Retina (tissue), 1 donor: ENCODE measurements around the gene TNFRSF12A.

ENCODE experiments used
- DNase-seq: peaks from one replicate; pipeline ENCODE4 v3.0.0-alpha.2; 2016

TNFRSF12A gene

GRCh38 chr16:3027489-3027795 is 7.3 kb downstream of the TNFRSF12A start:
- no peak for DNase-seq

- DNase-seq, result peak; percentile 86
Observed at GRCh38 chr16:3027983-3028715, 8.0 kb downstream of the TNFRSF12A start.

GRCh38 chr16:3028716-3029319 is 8.7 kb downstream of the TNFRSF12A start:
- DNase-seq, result no peak

- DNase-seq, result no peak
Observed at GRCh38 chr16:3029491-3030221, 9.5 kb downstream of the TNFRSF12A start.

- DNase-seq, result no peak
Observed at GRCh38 chr16:3030222-3031212, 10.3 kb downstream of the TNFRSF12A start.

- DNase-seq, result no peak
Observed at GRCh38 chr16:3032624-3033023, 12.5 kb downstream of the TNFRSF12A start.

- no peak for DNase-seq
Observed at GRCh38 chr16:3035289-3035971, 15.3 kb downstream of the TNFRSF12A start.

GRCh38 chr16:3035972-3036725 is 16.0 kb downstream of the TNFRSF12A start:
- DNase-seq, result no peak

- DNase-seq, result no peak
Observed at GRCh38 chr16:3036726-3037315, 16.7 kb downstream of the TNFRSF12A start, which contains the start of gene BICDL2. TSS of gene BICDL2 (minus strand) at chr16:3036944. CDS start at chr16:3035496, 1,448 bp downstream.

GRCh38 chr16:3038256-3038655 is 18.1 kb downstream of the TNFRSF12A start:
- DNase-seq, result no peak

GRCh38 chr16:3038896-3039295 is 18.7 kb downstream of the TNFRSF12A start:
- DNase-seq, result no peak

- DNase-seq, result no peak
Observed at GRCh38 chr16:3042376-3042775, 22.2 kb downstream of the TNFRSF12A start.

- DNase-seq, result no peak
Observed at GRCh38 chr16:3044708-3045107, 24.5 kb downstream of the TNFRSF12A start.

- peak; percentile 66 for DNase-seq
Observed at GRCh38 chr16:3045758-3046640, 25.8 kb downstream of the TNFRSF12A start, which contains the start of gene MMP25. TSS of gene MMP25 (plus strand) at chr16:3046561. CDS start at chr16:3046918, 357 bp downstream.

- no peak for DNase-seq
Observed at GRCh38 chr16:3046641-3047386, 26.6 kb downstream of the TNFRSF12A start.

GRCh38 chr16:3047387-3047720 is 27.2 kb downstream of the TNFRSF12A start:
- DNase-seq, result no peak

GRCh38 chr16:3049921-3050481 is 29.8 kb downstream of the TNFRSF12A start:
- no peak for DNase-seq

GRCh38 chr16:3050487-3050886 is 30.3 kb downstream of the TNFRSF12A start:
- no peak for DNase-seq

- DNase-seq, result no peak
Observed at GRCh38 chr16:3051009-3051408, 30.8 kb downstream of the TNFRSF12A start.
